Stimulated activated naive CD4-positive, alpha-beta T cell (primary cell): ENCODE results near the gene UBAP1L.
"Not testable (repeated sequence)": the region's sequence is repeated elsewhere in the genome, so short reads cannot be mapped to it uniquely, and the experiment has no call there.

Experiments
- DNase-seq, 6 experiments: peaks; one replicate each; lab custom pipeline; 2025; lab: John Stamatoyannopoulos, UW

The UBAP1L gene

GRCh38 chr15:65066001-65066634 lies 48.9 kb downstream of the UBAP1L start:
- no peak for DNase-seq

GRCh38 chr15:65062726-65063125 lies 52.3 kb downstream of the UBAP1L start:
- DNase-seq = no peak

GRCh38 chr15:65062061-65062460 lies 52.9 kb downstream of the UBAP1L start:
- no peak for DNase-seq

- no peak for DNase-seq
These were observed 54.2 kb downstream of the UBAP1L start for GRCh38 chr15:65060641-65061397.

- DNase-seq = no peak
These were observed 54.9 kb downstream of the UBAP1L start for GRCh38 chr15:65059931-65060596.

- no peak for DNase-seq
These were observed 55.6 kb downstream of the UBAP1L start for GRCh38 chr15:65059369-65059750.

- no peak for DNase-seq
These were observed 56.3 kb downstream of the UBAP1L start for GRCh38 chr15:65058394-65059368.

GRCh38 chr15:65057549-65057940 lies 57.5 kb downstream of the UBAP1L start:
- no peak for DNase-seq

GRCh38 chr15:65056868-65057548 lies 58.0 kb downstream of the UBAP1L start:
- no peak for DNase-seq

GRCh38 chr15:65056106-65056505 lies 58.9 kb downstream of the UBAP1L start:
- no peak for DNase-seq

- DNase-seq = no peak
These were observed 59.7 kb downstream of the UBAP1L start for GRCh38 chr15:65055201-65055870.

- DNase-seq = peak; percentile 15 to 58 (median 38)
These were observed 60.4 kb downstream of the UBAP1L start for GRCh38 chr15:65054333-65055200.

GRCh38 chr15:65052956-65053355 lies 62.0 kb downstream of the UBAP1L start:
- no peak for DNase-seq

GRCh38 chr15:65051266-65051665 lies 63.7 kb downstream of the UBAP1L start:
- no peak for DNase-seq

GRCh38 chr15:65050270-65050669 lies 64.7 kb downstream of the UBAP1L start:
- DNase-seq = no peak

- peak; percentile 69 to 86 (median 79) for DNase-seq
These were observed 65.6 kb downstream of the UBAP1L start for GRCh38 chr15:65049418-65049840.

GRCh38 chr15:65048241-65048640 lies 66.8 kb downstream of the UBAP1L start:
- no peak for DNase-seq

- DNase-seq = no peak
These were observed 70.1 kb downstream of the UBAP1L start, which contains the start of gene SLC51B for GRCh38 chr15:65044724-65045481. TSS of gene SLC51B (plus strand) at chr15:65045387. CDS start at chr15:65050005, 4,618 bp downstream.

- DNase-seq = not testable (repeated sequence)
These were observed 70.8 kb downstream of the UBAP1L start for GRCh38 chr15:65044218-65044617.
